ENCODE results near the gene PTK6. TPM values are rescaled to one million over a fixed set of nuclear protein-coding genes. Genes with fewer than 3 reads are reported as not detected.
A peak's percentile ranks its signal among the peaks of the same experiment; 100 is the strongest.

The PTK6 gene
- total and polyA plus RNA-seq, 2 donors (not counting 1 experiment from before 2014, with no cell fraction given), result 0.17 TPM; not detected in 1

DNA sequence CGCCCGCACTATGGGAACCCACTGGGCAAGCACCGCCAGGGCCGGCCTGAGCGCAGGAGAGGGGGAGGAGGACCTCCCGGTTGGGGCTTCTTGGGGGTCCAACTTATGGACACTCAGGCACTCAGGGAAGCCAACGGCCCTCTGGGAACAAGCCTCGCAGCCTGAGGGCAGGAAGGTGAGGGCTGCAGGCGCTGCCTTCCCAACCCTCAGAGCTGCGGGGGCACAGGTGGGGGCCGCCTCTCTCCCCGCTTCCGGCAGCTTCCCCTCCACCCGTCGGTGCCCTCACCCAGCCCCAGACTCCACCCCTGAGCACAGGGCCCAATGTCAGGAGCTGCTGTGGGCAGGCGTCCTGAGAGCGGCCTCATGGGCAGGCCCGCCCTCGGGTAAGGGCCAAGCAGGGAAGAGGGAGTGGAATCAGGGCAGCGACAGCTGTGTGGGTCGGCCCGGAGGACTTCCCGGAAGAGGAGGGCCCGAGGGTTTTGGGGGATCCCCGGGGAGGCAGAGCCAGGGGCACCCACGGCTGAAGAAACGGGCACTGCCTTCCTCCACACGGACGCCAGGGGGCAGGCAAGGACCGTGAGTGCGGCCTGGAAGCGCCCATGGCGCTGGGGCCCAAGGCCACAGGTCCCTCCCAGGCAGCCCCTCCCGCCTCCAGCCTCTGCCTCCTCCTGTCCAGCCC, 488 bp upstream of the PTK6 start:
- no peaks in the 10 kb centered on the region for H3K27me3 ChIP-seq (ENCODE audit: control insufficient read depth, insufficient read depth, low read length)
- H3K9ac ChIP-seq (ENCODE audit: insufficient read depth, low read length), result peak overlapping the region; percentile 30
- H3K4me1 ChIP-seq (ENCODE audit: control insufficient read depth, extremely low read depth, insufficient read depth, low read length), result peaks cover 5% of the 10 kb centered on the region
- no peaks in the 10 kb centered on the region for H3K9me3 ChIP-seq (ENCODE audit: control insufficient read depth, insufficient read depth, low read depth, low read length)
- peak overlapping the region; percentile 61 for H2AFZ ChIP-seq (ENCODE audit: low read length)
- H3K4me3 ChIP-seq (replicated peaks in 1 of 4; ENCODE audit: control extremely low read depth in 1 of 4, insufficient read depth in 1 of 4, low read depth in 3 of 4, low read length in 4 of 4), result peak overlapping the region in 1 of 4 experiments; percentile 28
- no peaks in the 10 kb centered on the region for H3K36me3 ChIP-seq (ENCODE audit: control insufficient read depth, insufficient read depth, low read length)
- peak; percentile 79 to 91 for DNase-seq (ENCODE audit: low read depth in 2 of 2)
- no peak for TF ChIP-seq EZH2 (IDR thresholded peaks at IDR 0.05; ENCODE audit: low read length, missing control alignments)
- TF ChIP-seq, protein P1, sequence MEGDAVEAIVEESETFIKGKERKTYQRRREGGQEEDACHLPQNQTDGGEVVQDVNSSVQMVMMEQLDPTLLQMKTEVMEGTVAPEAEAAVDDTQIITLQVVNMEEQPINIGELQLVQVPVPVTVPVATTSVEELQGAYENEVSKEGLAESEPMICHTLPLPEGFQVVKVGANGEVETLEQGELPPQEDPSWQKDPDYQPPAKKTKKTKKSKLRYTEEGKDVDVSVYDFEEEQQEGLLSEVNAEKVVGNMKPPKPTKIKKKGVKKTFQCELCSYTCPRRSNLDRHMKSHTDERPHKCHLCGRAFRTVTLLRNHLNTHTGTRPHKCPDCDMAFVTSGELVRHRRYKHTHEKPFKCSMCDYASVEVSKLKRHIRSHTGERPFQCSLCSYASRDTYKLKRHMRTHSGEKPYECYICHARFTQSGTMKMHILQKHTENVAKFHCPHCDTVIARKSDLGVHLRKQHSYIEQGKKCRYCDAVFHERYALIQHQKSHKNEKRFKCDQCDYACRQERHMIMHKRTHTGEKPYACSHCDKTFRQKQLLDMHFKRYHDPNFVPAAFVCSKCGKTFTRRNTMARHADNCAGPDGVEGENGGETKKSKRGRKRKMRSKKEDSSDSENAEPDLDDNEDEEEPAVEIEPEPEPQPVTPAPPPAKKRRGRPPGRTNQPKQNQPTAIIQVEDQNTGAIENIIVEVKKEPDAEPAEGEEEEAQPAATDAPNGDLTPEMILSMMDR (conservative IDR thresholded peaks at IDR 0.05 in 1 of 2, IDR thresholded peaks at IDR 0.05 in 1 of 2; ENCODE audit: low read depth in 1 of 2, low read length in 2 of 2), result peak; percentile 73 to 91
- no peak overlapping the region for H3K27ac ChIP-seq (ENCODE audit: insufficient read depth, low read length)
- no peaks in the 10 kb centered on the region for H4K20me1 ChIP-seq (ENCODE audit: control insufficient read depth, extremely low read depth, insufficient read depth, low read length)
- H3K79me2 ChIP-seq (ENCODE audit: control insufficient read depth, insufficient read depth, low read length), result no peaks in the 10 kb centered on the region
- H3K4me2 ChIP-seq (ENCODE audit: extremely low read depth, insufficient read depth, low read length), result peak overlapping the region; percentile 8

DNA sequence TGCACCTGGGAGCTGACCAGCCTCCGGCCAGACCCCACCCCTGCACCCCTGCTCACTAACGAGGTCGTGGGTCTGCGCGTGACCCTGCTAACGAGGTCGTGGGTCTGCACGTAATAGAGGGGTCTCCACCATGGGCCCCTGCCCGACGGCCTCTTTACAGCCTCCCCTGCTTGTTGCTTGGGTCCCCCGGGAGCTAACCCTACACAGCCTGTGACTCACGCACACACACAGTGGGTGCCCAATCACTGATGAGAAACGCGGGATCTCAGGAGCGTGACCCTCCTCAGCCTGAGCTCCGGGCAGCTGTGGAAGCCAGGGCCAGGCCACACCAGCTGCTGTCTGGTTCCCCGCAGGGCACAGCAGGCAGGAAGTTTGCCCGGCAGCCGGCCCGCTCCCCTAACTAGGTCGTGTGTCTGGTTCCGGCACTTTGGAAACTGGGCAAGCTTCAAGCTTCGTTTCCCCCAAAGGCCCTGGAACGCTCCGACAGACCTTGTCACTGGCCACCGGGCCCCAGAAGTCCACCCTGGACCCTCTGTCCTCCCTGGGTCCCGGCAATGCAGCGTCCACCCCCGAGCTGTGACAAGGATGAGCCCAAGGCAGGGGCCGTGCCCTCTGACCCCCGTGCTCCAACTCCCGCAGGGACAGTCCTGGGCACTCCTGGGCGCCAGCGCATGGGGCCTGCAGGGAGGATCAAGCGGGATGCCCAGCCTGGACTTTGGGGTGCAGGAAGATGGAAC, 767 bp downstream of the PTK6 start:
- Histone ChIP-seq H4K20me1 (ENCODE audit: control insufficient read depth, extremely low read depth, insufficient read depth, low read length) (no peaks in the 10 kb centered on the region), H2AFZ (ENCODE audit: low read length) (no peak overlapping the region), H3K79me2 (ENCODE audit: control insufficient read depth, insufficient read depth, low read length) (no peaks in the 10 kb centered on the region), H3K4me2 (ENCODE audit: extremely low read depth, insufficient read depth, low read length) (no peak overlapping the region), H3K27me3 (ENCODE audit: control insufficient read depth, insufficient read depth, low read length) (peaks cover 7% of the 10 kb centered on the region), H3K4me1 (ENCODE audit: control insufficient read depth, extremely low read depth, insufficient read depth, low read length) (peaks cover 5% of the 10 kb centered on the region), H3K27ac (ENCODE audit: insufficient read depth, low read length) (no peak overlapping the region), H3K9ac (ENCODE audit: insufficient read depth, low read length) (no peak overlapping the region), H3K4me3 (replicated peaks in 1 of 4; ENCODE audit: control extremely low read depth in 1 of 4, insufficient read depth in 1 of 4, low read depth in 3 of 4, low read length in 4 of 4) (no peak overlapping the region), H3K9me3 (ENCODE audit: control insufficient read depth, insufficient read depth, low read depth, low read length) (no peaks in the 10 kb centered on the region), H3K36me3 (ENCODE audit: control insufficient read depth, insufficient read depth, low read length) (no peaks in the 10 kb centered on the region)
- DNase-seq (ENCODE audit: low read depth in 2 of 2), result peak in 1 of 2 donors; percentile 28
- no peak for TF ChIP-seq EZH2 (IDR thresholded peaks at IDR 0.05; ENCODE audit: low read length, missing control alignments)
- TF ChIP-seq, protein P1 (conservative IDR thresholded peaks at IDR 0.05 in 1 of 2, IDR thresholded peaks at IDR 0.05 in 1 of 2; ENCODE audit: low read depth in 1 of 2, low read length in 2 of 2), result no peak

DNA sequence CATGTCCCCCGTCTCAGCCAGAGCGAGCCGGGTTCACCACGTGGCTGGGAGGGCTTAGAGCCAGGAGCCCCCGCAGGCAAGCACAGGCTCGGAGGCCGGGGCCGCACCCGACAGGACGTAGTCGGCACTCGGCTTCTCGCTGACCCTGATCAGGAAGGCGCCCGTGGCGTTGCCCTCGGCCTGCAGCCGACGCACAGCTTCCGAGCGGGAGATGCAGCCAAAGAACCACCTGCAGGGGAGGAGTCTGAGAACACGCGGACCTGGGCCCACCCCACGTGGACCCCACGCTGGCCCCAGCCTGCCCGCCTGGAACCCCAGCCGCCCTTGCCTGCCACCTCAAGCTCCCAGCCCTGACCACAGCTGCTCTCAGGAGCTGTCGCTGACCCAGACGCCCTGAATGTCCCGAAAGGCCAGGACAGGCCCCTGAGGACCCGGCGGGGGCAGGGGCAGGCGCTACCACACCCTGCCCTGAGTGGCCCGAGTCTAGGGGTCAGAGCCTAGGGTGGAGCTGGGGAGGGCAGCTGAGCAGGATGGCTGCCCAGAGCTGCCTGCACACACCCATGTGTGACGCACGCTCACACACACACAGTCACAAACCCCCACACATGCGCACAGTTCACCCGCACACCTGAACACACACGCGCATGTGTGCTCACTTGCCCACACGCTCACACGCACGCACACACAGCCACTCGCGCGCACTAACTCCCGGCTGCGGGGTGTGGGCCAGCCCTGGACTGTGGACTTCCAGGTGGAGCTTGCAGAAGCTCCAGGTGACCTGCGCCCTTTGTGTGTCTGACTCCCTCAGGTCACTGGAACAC, 2.1 kb downstream of the PTK6 start:
- Histone ChIP-seq H3K4me1 (ENCODE audit: control insufficient read depth, extremely low read depth, insufficient read depth, low read length) (peaks cover 5% of the 10 kb centered on the region), H2AFZ (ENCODE audit: low read length) (no peak overlapping the region), H3K36me3 (ENCODE audit: control insufficient read depth, insufficient read depth, low read length) (no peaks in the 10 kb centered on the region), H4K20me1 (ENCODE audit: control insufficient read depth, extremely low read depth, insufficient read depth, low read length) (no peaks in the 10 kb centered on the region), H3K79me2 (ENCODE audit: control insufficient read depth, insufficient read depth, low read length) (no peaks in the 10 kb centered on the region), H3K4me3 (replicated peaks in 1 of 4; ENCODE audit: control extremely low read depth in 1 of 4, insufficient read depth in 1 of 4, low read depth in 3 of 4, low read length in 4 of 4) (no peak overlapping the region), H3K9ac (ENCODE audit: insufficient read depth, low read length) (no peak overlapping the region), H3K9me3 (ENCODE audit: control insufficient read depth, insufficient read depth, low read depth, low read length) (no peaks in the 10 kb centered on the region), H3K4me2 (ENCODE audit: extremely low read depth, insufficient read depth, low read length) (no peak overlapping the region), H3K27ac (ENCODE audit: insufficient read depth, low read length) (no peak overlapping the region), H3K27me3 (ENCODE audit: control insufficient read depth, insufficient read depth, low read length) (peaks cover 7% of the 10 kb centered on the region)
- TF ChIP-seq, protein P1 (conservative IDR thresholded peaks at IDR 0.05 in 1 of 2, IDR thresholded peaks at IDR 0.05 in 1 of 2; ENCODE audit: low read depth in 1 of 2, low read length in 2 of 2), result no peak
- peak; percentile 15 for TF ChIP-seq EZH2 (IDR thresholded peaks at IDR 0.05; ENCODE audit: low read length, missing control alignments)
- DNase-seq (ENCODE audit: low read depth in 2 of 2), result no peak

Data from fibroblast of lung (primary cell).